Measurements from ENCODE around the gene ENPP1. TPM values are rescaled to one million over a fixed set of nuclear protein-coding genes. Genes with fewer than 3 reads are reported as not detected.

The ENPP1 gene
- total RNA-seq, 6 donors from 2014 or later: 0.89 to 2.4 (median 1.5) TPM

DNA sequence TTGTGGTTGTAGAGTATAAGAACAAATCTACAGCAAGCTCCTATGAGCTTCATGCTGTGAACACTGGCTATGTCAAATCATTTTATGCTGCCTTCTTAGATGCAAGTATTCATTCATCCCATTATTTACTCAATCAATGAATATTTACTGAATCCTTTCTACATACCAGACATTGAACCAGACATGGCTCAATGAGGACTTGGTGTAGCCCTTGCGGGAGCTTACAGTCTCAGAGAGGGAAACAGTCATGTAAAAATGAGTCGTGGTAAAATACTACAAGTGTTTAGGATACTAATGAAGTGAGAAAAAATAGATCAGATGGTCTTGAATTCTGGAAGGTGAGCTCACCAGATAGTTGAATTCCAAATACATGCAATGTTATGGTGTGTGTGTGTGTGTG, 44.8 kb upstream of the ENPP1 start:
- ATAC-seq (ENCODE audit: low FRiP score in 2 of 2): no peak
- WGBS, 2 donors: 85 to 86% methylated on average over 2 of the region's 2 CpGs

DNA sequence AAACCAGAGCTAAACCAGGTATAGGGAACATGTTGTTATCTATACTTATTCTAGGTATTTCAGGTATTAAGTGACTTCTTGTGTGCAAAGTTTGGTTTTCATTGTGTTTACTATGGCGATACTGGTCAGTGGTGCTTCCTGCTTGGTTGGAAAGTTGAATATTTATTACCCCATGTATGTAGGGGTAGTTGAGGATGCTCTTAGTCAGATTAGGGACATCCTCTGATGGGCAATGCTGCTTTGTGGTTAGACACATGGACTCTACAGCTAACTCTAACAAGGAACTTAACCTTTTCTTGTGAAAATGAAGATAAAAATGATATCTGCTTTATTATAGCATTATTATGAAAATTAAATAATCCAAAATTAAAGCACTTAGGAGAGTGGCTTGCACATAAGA, 44.1 kb upstream of the ENPP1 start:
- H3K27me3 ChIP-seq: no peaks in the 10 kb centered on the region
- DNase-seq (no peak), ATAC-seq (ENCODE audit: low FRiP score in 2 of 2) (no peak)
- no peak overlapping the region for H3K4me3 ChIP-seq
- no peaks in the 10 kb centered on the region for H3K36me3 ChIP-seq
- WGBS, 2 donors: 56 to 80% methylated on average over 1 of the region's 1 CpG
- H3K27ac ChIP-seq: no peak overlapping the region
- no peaks in the 10 kb centered on the region for H3K4me1 ChIP-seq
- no peaks in the 10 kb centered on the region for H3K9me3 ChIP-seq
- TF ChIP-seq POLR2A (IDR thresholded peaks at IDR 0.05): no peak
- no peak for TF ChIP-seq POLR2AphosphoS5 (IDR thresholded peaks at IDR 0.05)
- TF ChIP-seq EP300 (IDR thresholded peaks at IDR 0.05): no peak
- TF ChIP-seq, protein P1, sequence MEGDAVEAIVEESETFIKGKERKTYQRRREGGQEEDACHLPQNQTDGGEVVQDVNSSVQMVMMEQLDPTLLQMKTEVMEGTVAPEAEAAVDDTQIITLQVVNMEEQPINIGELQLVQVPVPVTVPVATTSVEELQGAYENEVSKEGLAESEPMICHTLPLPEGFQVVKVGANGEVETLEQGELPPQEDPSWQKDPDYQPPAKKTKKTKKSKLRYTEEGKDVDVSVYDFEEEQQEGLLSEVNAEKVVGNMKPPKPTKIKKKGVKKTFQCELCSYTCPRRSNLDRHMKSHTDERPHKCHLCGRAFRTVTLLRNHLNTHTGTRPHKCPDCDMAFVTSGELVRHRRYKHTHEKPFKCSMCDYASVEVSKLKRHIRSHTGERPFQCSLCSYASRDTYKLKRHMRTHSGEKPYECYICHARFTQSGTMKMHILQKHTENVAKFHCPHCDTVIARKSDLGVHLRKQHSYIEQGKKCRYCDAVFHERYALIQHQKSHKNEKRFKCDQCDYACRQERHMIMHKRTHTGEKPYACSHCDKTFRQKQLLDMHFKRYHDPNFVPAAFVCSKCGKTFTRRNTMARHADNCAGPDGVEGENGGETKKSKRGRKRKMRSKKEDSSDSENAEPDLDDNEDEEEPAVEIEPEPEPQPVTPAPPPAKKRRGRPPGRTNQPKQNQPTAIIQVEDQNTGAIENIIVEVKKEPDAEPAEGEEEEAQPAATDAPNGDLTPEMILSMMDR (IDR thresholded peaks at IDR 0.05): no peak

More for the DNA sequence above, 44.8 kb upstream of the ENPP1 start:
- DNase-seq: no peak
- TF ChIP-seq EP300 (IDR thresholded peaks at IDR 0.05): no peak
- no peak for TF ChIP-seq POLR2A (IDR thresholded peaks at IDR 0.05)
- no peak for TF ChIP-seq POLR2AphosphoS5 (IDR thresholded peaks at IDR 0.05)
- TF ChIP-seq, protein P1 (IDR thresholded peaks at IDR 0.05): no peak
- no peaks in the 10 kb centered on the region for H3K4me1 ChIP-seq
- H3K9me3 ChIP-seq: no peaks in the 10 kb centered on the region
- H3K36me3 ChIP-seq: no peaks in the 10 kb centered on the region
- no peak overlapping the region for H3K27ac ChIP-seq
- H3K4me3 ChIP-seq: no peak overlapping the region
- H3K27me3 ChIP-seq: no peaks in the 10 kb centered on the region

DNA sequence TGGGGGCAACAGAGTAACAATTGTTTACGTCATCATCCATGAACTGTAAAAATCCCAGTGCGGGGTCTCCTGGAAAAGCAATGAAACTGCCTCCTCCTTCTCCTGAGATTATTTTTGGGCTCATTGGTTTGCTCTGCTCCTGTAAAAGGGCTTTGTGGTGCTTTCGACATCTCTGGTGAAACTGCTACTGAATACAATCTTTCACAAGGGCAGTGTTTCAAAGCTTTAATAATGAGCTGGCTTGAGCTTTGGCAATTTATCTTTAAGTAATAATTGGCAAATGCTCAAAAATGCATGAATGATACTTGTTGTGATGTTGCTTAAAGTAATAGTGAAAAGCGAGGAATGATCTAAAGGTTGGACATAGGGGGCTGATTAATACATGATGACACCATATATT, 43.5 kb upstream of the ENPP1 start:
- no peak overlapping the region for H3K27ac ChIP-seq
- ATAC-seq (ENCODE audit: low FRiP score in 2 of 2): no peak
- no peaks in the 10 kb centered on the region for H3K27me3 ChIP-seq
- no peaks in the 10 kb centered on the region for H3K36me3 ChIP-seq
- 85 to 89% methylated on average over 4 of the region's 4 CpGs for whole genome bisulfite sequencing, 2 donors
- TF ChIP-seq POLR2A (IDR thresholded peaks at IDR 0.05): no peak
- TF ChIP-seq EP300 (IDR thresholded peaks at IDR 0.05): no peak
- TF ChIP-seq POLR2AphosphoS5 (IDR thresholded peaks at IDR 0.05): no peak
- TF ChIP-seq, protein P1 (IDR thresholded peaks at IDR 0.05): no peak
- no peak for DNase-seq
- H3K9me3 ChIP-seq: no peaks in the 10 kb centered on the region
- no peaks in the 10 kb centered on the region for H3K4me1 ChIP-seq
- H3K4me3 ChIP-seq: no peak overlapping the region

DNA sequence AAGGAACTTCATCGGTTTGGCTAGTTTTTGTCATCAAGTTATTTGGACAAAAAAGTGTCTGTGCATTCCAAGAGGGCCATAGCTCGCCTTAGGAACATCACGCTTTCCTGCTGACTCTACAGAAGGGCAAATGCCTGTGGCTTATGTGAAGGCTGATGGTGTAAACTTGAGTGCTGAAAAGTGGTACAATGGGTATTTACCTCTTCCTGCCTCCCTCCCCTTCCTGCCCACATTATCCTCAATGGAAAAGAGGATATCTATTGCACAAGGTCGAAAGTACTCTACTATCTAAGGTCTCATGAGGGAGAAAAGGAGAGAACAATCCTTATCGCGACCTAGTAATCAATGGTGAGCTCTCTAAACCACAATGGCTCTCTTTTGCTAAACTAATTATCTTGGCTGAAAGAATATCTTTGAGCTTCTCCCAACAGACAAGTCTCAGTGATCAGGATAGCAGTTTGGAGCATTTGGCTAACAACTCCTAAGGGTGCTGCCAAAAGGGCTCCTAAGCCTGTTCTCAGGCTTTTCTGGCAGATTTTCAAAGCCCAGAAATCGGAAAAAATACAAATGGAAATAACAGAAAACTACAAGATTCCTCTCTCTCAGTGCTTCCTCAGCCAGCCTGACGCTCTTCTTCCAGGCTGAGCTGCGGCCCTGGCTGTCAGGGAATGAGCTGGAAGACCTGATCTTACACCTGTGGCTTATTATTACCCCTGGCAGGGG, 42.6 kb upstream of the ENPP1 start:
- Histone ChIP-seq H3K36me3 (no peaks in the 10 kb centered on the region), H3K27me3 (no peaks in the 10 kb centered on the region), H3K27ac (no peak overlapping the region), H3K4me1 (no peaks in the 10 kb centered on the region), H3K4me3 (no peak overlapping the region), H3K9me3 (no peaks in the 10 kb centered on the region)
- no peak for TF ChIP-seq EP300 (IDR thresholded peaks at IDR 0.05)
- TF ChIP-seq POLR2AphosphoS5 (IDR thresholded peaks at IDR 0.05): no peak
- ATAC-seq (ENCODE audit: low FRiP score in 2 of 2): peak in 1 of 2 donors; percentile 57
- 77 to 78% methylated on average over 9 of the region's 9 CpGs for WGBS, 2 donors
- no peak for DNase-seq

DNA sequence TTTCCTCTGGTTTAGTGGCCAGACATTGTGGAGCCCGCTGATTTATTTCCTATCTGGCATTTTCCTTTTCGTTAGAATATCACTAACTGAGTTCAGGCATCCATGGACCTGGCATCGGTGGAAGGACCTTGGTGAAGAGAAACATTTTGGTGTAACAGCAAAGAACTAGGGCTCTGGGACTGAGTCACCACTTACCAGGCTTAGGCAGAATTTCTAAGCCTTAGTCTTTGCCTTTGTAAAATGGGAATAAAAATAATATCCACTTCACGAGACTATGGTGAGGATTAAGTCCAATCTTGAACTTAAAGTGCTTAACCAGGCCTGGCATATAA, 42.0 kb upstream of the ENPP1 start:
- no peaks in the 10 kb centered on the region for H3K36me3 ChIP-seq
- H3K4me1 ChIP-seq: no peaks in the 10 kb centered on the region
- H3K4me3 ChIP-seq: no peak overlapping the region
- no peak for TF ChIP-seq POLR2AphosphoS5 (IDR thresholded peaks at IDR 0.05)
- TF ChIP-seq, protein P1 (IDR thresholded peaks at IDR 0.05): no peak
- no peak for TF ChIP-seq POLR2A (IDR thresholded peaks at IDR 0.05)
- no peak for TF ChIP-seq EP300 (IDR thresholded peaks at IDR 0.05)
- no peak overlapping the region for H3K27ac ChIP-seq
- no peaks in the 10 kb centered on the region for H3K27me3 ChIP-seq
- ATAC-seq (ENCODE audit: low FRiP score in 2 of 2): no peak
- DNase-seq: no peak
- H3K9me3 ChIP-seq: no peaks in the 10 kb centered on the region
- 89% methylated on average over 4 of the region's 4 CpGs for WGBS, 2 donors

All from upper lobe of left lung (tissue), 6 donors.